ENCODE results near the gene ITPR2. TPM values are rescaled to one million over a fixed set of nuclear protein-coding genes. Genes with fewer than 3 reads are reported as not detected.

ITPR2 gene
- polyA plus RNA-seq, 1 donor = 16.5 TPM

DNA sequence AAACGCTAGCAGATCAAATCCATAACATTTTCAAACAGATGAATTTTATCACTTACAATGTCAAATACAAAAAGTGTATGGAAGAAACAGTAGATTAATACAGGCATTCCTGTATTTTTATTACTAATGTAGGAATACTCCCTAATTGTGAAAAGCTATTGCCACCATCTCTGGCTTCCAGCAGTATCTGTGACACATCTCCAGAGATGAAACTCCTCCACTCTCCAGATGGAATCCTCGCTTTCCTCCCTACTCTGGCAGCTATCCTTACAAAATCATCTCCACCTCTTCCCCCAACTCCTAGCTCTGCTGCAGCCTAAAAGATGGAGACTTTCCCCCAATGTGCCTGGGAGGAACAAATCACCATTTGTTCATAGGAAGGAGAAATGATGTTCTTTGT is 426.2 kb downstream of the ITPR2 start:
- no peak for DNase-seq

DNA sequence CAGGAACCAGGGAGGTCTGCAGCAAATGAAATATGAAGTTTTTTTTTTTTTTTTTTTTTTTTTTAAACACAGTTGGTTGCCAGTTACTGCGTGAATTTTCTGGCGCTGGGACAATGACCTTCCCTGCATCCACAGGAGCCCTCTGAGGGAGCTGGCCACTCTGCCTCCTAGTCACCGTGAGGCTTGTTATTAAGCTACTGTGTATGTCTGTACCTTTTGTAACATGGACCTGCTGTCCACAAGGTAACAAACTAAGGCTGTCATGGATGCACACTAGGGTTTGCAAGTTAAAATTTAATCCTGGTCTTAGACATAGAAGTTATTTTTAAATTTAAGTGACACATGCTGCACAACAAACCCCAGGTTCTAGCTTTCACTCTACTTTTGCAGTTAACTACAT is 426.6 kb downstream of the ITPR2 start:
- no peak for DNase-seq

DNA sequence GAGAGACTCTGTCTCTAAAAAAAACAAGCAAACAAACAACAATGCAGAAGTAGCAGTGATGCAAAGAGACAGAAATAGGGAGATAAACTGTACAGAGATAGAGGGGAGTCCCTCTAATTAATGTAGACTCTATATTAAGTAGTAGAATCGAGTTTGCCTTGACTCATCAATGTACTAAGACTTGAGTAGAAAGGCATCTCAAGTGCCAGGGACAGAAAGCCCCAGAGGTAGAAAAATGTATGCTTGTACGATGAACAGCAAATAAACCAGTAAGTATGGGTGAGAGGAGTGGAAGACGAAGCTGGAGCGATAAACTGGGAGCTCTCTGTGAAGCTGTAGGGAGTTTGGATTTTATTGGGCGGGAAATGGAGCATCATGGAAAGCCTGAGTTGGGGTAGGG is 429.4 kb downstream of the ITPR2 start:
- DNase-seq = no peak

DNA sequence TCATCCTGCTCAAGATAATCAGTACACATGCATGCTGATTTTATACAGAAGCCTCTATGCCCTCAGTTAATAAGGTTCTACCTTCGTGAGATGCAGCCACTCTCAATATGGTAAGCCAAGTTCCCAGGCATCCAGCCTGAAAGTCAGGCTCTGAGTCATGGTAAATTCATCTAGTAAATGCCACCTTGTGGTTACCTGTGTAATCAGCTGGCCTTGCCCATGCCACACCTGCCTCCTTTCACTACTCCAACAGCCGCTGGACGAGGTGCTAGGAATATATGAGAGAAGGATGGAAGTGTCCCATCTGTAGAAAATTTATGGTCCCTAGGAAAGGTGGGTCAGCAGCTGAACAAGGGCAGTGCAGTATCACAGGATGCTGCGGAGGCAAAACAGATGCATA is 430.3 kb downstream of the ITPR2 start:
- peak; percentile 20 for DNase-seq

DNA sequence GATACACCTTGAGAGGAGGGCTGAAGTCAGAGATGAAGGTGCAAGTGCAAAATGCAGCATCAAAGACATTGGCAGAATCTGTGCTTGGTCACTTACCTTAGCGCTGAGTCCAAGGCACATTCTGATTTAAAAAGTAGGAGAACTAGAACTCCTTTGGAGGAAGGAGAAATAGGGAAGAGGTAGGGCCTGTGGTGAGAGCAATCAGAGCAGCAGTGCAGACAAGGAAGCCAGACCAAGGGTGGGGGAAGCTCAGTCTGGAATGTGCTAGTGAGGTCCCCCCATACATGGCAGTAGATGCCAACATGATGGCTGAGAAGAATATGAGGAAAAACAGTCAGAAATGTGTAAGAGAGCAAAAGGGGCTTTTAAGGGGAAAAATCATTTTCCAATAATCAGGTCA is 431.1 kb downstream of the ITPR2 start:
- no peak for DNase-seq

DNA sequence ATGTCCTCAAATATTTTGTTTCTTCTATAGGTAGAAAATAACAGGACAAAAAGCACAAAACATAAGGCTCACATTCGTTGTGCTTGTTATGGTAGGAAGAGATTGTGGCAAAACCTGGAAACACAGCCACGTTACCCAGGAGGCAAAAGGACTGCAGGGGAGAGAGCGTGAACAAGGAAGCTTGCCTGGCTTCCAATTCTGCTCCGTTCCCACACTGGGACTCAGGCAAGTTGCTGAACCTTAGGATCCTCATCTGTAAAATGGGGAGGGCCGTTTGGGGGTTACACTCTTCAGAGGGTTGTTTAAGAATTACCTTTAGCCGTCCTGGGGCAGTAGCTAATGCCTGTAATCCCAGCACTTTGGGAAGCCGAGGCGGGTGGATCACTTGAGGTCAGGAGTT is 432.4 kb downstream of the ITPR2 start:
- DNase-seq = no peak

DNA sequence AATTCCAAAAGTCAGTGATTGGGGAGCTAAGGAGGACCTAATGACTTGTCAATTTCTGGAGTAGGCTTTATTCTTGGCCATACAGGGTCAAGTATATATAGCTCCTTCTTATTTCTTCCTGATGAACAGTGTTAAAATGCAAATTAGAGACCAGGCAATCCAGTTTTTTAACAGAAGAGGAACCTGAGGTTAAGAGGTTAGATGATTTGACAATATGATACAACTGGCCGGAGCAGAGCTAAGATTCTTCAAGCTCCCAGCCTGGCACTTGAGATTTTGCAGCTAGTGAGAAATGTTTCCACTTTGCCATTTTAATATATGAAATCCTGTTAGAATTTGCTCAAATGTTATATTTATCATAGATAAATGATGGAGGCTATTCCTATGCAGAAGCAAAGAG is 433.6 kb downstream of the ITPR2 start:
- no peak for DNase-seq

DNA sequence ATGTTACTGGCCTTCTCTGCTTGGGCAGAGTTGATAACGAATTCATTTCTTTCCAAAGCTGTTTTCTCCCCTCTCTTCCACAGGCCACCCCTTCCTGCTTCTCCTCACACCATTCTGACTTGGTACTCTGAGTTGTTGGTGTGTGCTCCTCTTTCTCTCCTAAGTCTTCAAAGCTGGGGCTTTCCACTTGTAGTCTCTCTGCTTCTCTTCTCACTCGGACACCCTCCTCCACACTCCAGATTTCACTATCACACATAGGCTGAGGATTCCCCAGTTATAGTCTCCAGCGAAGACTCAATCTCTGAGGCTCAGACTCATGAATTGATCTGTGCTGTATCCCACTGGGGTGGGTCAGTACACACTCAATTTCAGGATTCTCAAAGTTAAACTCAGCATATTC is 436.6 kb downstream of the ITPR2 start:
- DNase-seq = no peak

DNA sequence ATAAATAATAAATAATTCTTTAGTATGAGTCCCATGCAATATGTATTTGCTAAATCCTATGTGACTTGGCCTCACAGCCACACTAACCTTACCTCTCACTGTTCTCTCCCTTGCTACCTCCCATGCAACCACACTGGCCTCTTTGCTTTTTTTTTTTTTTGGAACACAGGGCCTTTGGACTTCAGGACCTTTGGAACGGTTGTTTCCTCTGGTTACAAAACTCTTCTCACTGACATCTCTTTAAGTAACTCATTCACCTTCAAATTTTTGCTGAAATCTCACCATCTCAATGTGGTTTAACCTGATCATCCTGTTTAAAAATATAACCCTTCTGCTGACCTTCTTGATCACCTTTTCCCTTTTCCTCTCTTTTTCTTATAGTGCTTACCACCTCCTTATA is 443.7 kb downstream of the ITPR2 start:
- no peak for DNase-seq

DNA sequence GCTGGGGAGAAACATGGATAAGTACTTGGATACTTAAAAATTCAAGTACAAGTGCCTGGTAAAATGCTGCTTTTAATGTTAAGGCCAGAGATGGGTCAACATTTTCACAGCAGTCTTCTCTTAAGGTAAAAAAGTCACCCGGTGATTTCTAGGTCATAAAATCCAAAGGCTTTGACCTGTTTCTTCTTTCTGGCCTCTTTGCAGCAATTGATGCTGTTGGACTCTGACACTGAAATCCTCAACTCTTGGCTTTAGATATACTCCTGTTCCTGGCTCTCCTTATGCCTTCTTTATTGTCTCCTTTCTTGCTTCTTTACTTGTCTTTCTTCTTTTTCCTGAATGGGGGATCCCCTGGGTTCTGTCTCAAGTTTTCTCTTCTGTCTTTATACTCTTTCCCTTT is 448.5 kb downstream of the ITPR2 start:
- no peak for DNase-seq

DNA sequence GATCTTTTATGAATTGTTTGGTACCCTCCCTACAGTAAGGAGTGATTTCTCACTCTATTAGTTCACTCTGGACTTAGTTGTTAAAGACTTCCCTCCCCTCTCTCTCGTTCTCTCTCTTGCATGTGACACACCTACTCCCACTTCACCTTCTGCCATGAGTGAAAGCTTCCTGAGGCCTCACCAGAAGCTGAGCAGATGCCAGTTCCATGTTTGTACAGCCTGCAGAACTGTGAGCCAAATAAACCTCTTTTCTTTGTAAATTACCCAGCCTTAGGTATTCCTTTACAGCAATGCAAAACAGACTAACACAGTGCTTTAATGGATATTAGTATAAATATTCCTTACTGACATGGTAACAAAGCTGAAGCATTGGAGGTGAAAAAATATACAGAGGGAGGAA is 450.0 kb downstream of the ITPR2 start:
- DNase-seq = no peak

DNA sequence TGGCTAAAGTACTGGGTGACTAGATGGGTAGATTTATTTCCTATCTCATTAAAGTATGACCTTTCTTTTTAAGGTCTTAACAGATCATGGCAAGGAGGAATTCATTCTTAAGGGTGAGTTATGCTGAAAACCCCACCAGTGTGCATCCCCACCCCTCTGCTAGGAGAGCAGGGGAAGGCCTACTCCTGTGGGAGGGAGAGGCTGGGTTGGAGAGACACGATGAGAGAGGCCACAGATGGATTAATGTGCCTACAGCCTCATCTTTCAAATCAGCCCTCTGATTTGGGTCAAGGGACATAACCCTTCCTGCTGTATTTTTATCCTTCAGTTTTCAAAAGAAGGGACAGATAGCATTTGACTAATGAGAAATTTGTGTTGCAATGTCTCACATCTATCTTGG is 452.1 kb downstream of the ITPR2 start:
- DNase-seq = no peak

DNA sequence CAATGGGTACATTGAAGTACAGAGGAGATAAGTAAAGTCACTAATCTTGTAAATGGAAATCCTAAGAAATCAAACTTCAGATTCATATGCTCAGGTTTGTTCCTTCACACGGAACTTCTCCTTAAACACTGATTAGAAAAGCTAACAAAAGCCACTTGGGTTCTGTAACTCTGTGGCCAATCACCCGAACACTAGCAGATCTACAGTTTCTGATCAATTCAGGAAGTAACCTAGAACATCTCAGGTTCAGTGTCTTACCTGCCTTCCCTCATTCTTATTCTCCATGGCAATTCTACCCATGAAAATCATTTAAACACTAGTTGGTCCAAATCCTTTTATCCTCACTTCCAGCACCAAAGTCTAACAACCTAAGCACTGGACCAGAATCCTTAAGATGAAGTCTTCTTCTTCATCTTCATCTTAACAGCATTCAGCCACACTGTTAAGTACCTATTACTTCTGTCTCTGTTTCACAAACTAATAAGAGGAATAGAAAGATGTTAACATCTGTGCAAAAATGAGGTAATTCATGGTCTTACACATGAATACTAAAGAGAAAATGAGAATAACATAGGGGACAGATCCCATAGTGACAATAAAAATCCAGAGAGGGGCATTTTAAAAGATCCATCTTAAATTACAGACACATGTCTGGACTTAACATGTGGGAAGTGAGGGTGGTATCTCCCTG is 453.1 kb downstream of the ITPR2 start:
- no peak for DNase-seq

DNA sequence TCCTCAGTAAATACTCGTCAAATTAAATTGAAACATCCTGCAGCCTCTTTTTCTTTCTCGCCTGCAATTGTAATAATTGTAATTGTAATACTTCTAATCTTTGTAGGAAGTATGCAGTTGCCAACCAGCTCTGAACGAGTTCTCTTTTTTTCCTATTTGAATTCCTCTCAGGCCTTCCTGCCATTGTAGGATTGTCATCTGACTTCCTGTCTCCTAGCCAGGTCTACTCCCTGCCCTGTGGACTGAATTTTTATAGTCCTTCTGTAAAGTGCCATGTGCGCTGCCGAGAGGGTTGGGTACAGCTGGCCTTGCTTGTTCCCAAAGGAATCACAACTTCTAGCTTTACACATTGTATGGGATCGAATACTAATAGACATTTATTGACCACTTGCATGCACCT is 454.3 kb downstream of the ITPR2 start:
- no peak for DNase-seq

DNA sequence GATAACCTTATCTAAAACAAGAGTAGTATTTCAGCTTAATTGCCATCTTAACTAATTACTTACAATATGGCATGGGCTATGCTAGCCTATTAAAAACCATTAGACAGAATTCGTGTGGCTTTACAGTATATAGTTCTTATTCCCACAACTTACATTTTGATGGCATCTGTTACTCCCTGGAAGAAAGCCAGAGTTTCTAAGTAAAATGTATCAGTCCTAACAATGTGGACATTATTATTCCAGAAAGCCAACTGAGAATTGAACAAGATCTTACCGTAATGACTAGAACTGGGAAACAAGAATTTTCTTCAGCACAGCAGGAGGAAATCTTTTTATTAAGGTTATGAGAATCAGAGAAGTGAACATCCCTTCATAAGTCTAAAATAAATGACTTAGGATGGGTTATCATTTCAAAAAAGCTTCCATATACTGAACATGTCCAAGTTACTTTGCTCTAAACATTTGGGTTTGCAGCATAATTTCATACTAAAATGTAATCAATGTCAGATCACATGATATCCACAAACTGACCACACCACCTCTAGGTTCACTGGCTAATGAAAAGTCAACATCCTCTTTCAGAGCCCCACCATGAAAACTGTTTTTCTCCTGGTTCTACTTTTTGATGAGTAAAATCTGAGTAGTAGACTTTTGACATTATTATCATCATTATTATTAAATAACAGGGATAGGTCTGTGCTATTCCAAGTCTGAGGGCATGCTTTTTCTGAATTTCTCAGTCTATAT is 457.9 kb downstream of the ITPR2 start:
- no peak for DNase-seq

DNA sequence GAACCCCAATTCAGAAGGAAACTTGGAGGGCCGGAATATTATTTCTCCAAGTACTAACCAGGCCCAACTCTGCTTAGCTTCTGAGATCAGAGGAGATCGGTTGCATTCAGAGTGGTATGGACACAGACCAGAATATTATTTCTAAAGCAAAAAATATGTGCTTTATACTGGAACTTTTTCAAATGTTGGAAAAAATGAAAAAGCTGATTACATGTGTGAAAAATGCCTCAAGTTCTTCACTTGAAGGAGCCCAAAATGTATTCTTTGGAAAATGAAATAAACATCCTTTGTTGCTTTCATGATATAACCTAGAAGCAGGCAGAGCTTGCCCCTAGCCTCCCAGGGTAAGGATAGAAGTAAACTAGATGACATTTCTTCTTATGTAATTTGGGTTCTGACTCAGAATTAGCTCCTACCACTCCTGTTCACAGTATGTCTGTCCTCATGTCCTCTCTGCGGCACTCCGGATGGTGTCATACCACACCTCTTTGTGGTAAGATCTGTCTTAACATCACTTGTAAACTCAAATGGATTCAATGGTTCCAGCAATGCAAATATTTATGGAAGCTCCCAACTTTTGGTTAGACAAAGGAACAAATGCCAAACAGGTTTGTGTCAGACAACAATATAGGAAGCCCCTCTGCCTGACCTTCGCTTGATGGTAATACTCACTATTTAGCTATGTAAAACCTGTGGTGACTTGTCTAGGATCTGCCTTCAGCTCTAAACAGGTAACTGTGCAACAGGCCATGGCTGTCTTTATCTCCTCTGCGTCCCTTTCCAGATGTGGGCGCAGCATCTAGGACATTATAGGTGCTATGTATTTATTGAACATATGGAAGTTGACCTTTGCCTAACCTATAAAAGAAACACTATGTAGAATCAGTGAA is 459.1 kb downstream of the ITPR2 start:
- no peak for DNase-seq

DNA sequence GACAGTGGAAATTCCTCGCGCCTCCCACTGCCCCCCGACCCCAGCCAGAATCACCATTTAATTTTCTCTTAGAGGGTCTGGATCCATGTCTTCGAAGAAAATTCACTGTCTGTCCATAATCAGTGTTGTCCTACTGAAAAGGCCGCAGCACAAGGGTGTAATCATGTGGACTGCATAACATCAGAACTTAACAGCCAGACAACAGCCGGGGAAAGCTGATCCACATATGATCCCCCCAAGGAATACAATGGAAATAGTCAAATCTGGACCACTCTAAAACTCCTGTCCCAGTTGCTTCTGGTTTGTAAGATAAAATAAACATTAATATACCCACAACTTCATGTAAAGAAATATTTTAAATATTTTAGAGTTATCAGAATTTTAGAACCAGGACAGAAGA is 460.1 kb downstream of the ITPR2 start:
- DNase-seq = no peak

DNA sequence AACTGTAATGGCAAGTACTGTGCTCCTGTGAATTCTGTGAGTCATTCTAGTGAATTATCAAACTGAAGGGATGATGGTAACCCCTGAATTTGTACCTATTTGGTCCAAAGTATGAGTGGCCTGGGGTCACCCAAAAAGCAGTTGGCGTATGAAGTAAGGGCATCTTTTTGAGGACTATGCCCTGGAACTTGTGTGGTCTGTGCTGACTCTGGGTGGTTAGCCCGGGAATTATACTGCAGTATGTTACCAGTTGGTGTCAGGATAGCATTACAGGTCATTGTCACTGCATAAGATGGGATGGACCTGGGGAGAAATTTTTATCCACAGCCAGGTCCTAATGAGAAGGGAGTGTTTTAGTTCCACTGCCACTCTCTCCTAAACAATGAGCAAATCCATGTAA is 462.9 kb downstream of the ITPR2 start:
- DNase-seq = no peak

DNA sequence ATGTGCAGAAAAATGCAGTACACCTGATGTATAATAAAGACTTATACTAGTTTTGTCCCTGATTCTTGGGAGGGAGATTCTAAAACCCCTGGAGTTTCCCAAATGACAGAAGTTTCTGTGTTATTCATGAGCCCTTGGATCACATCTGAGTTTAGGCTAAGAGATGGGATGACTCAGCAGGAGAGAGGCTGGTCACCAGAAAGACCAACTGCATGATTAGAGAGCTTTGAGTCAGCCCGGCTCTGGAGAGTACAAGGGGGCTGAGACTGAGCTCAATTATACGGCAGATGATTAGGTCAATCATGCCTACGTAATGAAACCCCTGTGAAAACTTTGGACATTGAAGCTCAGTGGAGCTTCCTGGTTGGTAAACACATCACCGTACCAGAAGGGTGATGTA is 463.4 kb downstream of the ITPR2 start:
- DNase-seq = no peak

DNA sequence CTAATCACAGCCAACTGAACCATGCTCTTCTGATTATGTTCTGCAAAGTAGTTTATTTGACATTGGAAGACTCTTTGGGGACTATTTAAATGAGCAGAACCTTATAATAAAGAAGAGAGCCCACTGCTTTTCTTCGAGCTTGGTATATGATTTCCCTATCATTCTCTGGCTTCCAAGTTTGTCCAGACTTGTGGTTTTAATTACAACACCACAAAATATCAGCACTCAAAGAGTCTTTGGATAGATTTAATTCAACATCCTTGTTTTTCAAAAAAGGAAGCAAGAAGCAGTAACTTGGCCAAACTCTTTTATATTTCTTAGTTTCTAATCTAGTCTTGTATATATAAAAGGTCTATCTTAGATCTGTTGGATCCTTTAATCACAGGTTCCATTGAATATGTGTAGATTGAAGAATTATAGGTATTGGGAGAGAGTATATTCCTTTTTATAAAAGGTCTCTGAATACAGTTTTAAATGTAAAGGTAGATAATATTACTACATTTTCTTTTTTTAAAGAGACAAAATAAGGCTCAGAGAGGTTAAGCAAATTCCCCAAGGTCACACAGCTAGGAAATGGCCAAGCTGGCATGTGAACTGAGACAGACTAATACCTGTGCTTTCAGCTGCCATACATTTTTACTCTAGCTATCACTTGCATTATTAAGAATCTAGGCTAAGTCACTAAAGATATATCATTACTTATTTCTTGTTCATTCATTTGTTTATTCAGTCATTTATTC is 464.8 kb downstream of the ITPR2 start:
- no peak for DNase-seq

DNA sequence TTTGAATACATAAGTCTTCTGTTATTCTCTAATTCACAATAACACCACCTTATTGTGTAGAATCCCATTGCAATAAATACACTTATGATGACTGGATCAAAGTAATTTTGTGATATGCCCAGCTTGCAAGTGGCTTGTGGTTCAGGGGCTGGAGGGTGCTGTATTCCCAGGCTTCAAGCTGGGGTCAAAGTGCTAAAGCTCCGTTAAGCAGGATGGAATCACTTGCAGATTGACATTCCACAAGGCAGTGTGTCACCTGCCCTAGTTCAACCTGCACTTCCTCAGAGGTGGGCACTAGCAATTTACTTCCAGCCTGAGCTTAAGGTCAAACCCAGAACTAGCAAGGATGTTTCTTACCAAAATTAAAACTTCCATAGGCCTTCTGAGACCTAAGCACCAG is 471.0 kb downstream of the ITPR2 start:
- no peak for DNase-seq

DNA sequence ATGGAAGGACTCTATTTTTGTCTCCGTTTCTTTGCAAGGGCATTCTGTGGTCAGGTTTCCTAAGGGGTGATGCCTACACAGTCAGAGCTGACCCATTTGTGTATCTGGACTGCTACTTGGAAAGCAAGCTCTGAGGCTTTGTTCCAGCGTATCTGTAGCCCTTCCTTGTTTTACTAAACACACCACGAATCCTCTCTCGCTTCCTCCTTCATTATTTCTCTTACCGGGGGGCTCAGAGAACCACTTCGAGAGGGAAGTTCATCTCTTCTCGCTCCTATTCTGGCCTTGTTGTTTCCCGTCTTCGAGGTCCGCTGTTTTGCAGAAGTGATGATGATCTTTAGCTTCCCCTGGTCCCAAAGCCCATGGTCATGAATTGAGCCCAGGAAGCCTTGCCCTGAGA is 472.9 kb downstream of the ITPR2 start:
- no peak for DNase-seq
